Left colon (tissue), 2 donors: ENCODE measurements around the gene DNAH2. TPM values are rescaled to one million over a fixed set of nuclear protein-coding genes. Genes with fewer than 3 reads are reported as not detected.

Source experiments
- ATAC-seq: fragments of 200-7000 bp; cut with Tn5 transposase; one replicate; pipeline ENCODE4 v1.9.1; 2020; ENCODE audit warnings: mild to moderate bottlenecking, moderate library complexity
- DNase-seq, 2 donors: peaks; one replicate each; pipeline ENCODE4 v3.0.0-alpha.2; 2020
- intact Hi-C, 2 donors: fragments of 100-400 bp; cut with DNase I in 1 of 2; cut with micrococcal nuclease in 1 of 2; formaldehyde crosslinking; loops; one replicate each; pipeline versions ENCODE4 v1.11.2 to v1.14.0; 2022; cut with DNase I, micrococcal nuclease
- total RNA-seq, 2 donors: library from RNA; stranded (reverse); fragmentation: NEBNext Ultra II Directional; extraction: Animal tissue kit (Norgen Biotek cat#: 25700); gene quantifications; one replicate each; pipeline ENCODE4 v1.2.1, GENCODE V29; 2021
- donor health status: DM: no; HTN: no; CAD: no.
- donor health status: DM: yes; HTN: yes; CAD: no.

The DNAH2 gene
- total RNA-seq, 2 donors from 2014 or later = 0.22 to 0.61 TPM

GRCh38 chr17:7831233-7831632 is 113.7 kb downstream of the DNAH2 start:
- DNase-seq (peak in 1 of 2 donors; percentile 17), ATAC-seq (no peak)
- intact Hi-C loops = no loop called here

GRCh38 chr17:7832431-7832830 is 114.9 kb downstream of the DNAH2 start:
- DNase-seq = no peak
- intact Hi-C loops = no loop called here
- no peak for ATAC-seq

GRCh38 chr17:7833011-7833794 is 115.7 kb downstream of the DNAH2 start:
- ATAC-seq = no peak
- intact Hi-C loops = no loop called here
- DNase-seq = peak in 1 of 2 donors; percentile 32

- intact Hi-C loops = no loop called here
- peak; percentile 96 to 97 for DNase-seq
- ATAC-seq = peak; percentile 51
Measured at GRCh38 chr17:7833795-7834541, 116.4 kb downstream of the DNAH2 start, which contains the start of gene KDM6B. KDM6B (plus strand) TSS chr17:7834217; CDS start chr17:7845555, 11,338 bp downstream.

- DNase-seq = peak; percentile 76 to 84
- ATAC-seq = peak; percentile 15
- intact Hi-C loops = no loop called here
Measured at GRCh38 chr17:7834542-7834956, 117.0 kb downstream of the DNAH2 start.

- intact Hi-C loops = no loop called here
- ATAC-seq (peak; percentile 55), DNase-seq (peak; percentile 94 to 98)
Measured at GRCh38 chr17:7834957-7835813, 117.6 kb downstream of the DNAH2 start.

GRCh38 chr17:7835814-7836595 is 118.5 kb downstream of the DNAH2 start:
- intact Hi-C loops = no loop called here
- ATAC-seq (peak; percentile 36), DNase-seq (peak; percentile 82 to 84)

DNA sequence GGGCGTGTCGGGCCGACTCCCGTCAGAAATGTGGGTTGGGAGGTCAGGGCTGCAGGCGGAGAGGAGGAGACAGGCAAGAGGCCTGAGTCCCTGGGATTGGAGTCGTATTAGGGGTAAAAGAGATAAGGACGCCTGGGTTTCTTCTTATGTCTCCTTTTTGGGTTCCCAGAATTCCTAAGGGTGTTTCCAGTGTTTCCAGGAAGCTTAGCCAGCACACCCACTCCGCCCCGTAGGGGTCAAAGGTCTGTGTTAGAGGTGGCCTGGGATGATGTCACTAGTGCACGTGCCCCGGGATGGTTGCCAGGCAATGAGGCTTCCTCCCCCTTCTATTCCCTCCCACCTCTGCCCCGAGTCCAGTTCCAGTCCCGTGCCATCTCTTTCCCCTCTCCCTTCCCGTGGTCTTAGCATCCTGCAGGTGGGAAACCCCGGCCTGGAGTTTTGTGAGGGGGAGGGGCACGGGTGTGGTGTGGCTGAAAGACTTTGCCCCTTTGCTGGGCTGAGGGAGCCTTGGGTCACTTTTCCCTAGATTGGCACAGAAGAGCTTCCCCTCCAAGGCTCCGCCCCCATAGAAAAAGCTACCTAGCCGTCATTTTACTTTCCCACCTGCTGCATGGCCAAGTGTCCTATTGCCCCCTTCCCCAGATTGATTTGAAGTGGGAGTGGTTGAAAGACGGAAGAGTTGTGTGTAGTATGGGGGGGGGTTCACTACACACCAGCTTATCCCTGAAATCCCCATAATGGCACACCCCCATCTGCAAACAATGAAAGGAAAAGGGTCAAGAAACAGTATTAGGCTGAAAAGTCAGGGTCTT is 119.3 kb downstream of the DNAH2 start:
- intact Hi-C loops = no loop called here
- ATAC-seq (peak; percentile 58), DNase-seq (peak; percentile 97 to 98)

DNA sequence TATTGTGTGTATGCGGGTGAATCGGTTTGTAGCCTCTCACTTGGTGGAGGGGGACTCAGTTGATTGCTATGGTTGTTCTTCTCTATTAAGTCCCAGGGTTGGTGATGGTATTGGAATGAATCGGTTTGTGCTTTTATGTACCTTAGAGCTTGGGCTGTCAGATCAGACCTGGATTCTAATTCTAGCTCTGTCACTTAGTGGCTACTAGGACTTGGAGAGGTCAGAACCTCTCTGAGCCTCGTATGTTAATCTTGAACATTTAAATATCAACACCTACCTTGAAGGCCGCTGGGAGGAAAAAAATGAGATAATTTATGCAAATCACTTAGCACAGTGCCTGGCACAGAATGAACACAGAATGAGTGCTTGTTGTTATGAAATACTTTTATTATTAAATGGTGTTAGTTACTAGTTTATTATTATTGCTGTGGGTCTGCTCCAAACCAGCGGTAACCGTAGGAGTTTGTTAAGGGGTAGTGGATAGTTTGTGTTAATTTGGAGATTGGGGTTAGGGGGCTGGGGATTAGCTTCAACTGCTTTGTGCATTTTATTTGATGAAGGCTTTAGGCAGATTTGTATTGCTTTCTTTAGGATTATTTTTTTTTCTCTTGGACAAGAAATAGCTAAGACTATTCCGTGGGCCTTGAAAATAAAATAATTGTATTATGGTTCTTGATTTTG is 120.0 kb downstream of the DNAH2 start:
- DNase-seq = no peak
- intact Hi-C loops = no loop called here

GRCh38 chr17:7838090-7839075 is 120.8 kb downstream of the DNAH2 start:
- ATAC-seq (no peak), DNase-seq (peak; percentile 65 to 79)
- intact Hi-C loops = no loop called here

More for the DNA sequence above, 120.0 kb downstream of the DNAH2 start:
- no peak for ATAC-seq

DNA sequence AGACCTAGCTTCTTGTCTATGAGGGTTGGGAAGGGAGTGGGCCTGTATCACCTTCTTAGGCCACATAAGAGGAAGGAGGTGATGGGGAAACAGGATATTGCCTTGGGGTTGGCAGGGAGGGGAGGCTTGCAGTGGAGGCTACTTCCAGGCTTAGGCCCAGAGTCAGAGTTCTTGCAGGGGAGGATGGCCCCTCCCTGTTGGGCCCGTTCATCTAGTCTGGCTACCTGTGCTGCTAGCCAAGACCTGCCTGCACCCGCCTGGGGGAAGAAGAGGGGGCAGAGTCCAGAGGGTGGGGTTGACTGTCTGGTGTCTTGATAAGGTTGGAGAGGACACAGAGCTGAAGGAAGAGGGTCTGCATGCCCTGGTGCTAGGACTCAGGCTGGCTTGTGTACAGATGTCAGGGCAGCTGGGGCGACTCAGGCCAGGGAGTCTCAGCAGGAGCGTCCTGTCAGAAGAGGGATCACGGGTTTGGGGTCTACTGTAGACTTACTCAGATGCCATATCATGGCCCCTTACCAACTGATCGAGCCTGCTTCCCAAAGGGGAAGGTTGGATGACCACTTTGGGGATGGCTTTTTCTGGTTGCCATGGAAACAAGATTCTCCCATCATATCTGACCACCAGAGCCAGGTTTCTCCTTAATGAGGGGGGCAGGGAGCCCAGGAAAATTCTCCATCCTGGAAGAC is 121.8 kb downstream of the DNAH2 start:
- DNase-seq = peak; percentile 85 to 93
- intact Hi-C loops = no loop called here
- peak; percentile 21 for ATAC-seq

DNA sequence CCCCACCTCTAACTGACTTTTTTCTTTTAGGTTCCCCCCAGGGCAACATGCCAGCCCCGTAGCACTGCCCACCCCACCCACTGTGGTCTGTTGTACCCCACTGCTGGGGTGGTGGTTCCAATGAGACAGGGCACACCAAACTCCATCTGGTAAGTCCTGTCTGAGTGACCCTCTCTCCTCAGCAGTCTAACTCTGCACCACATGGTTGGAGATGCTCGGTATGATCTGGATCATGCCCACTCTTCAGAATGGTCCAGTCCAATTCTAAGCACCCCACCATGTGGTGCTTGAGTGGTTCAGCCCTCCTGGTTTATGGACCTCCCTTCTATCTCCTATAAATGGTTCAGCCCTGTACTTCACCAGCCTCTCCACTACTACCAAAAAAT is 122.3 kb downstream of the DNAH2 start:
- ATAC-seq (no peak), DNase-seq (peak in 1 of 2 donors; percentile 18)
- intact Hi-C loops = no loop called here

GRCh38 chr17:7840441-7840840 is 122.9 kb downstream of the DNAH2 start:
- DNase-seq (no peak), ATAC-seq (no peak)
- intact Hi-C loops = no loop called here

DNA sequence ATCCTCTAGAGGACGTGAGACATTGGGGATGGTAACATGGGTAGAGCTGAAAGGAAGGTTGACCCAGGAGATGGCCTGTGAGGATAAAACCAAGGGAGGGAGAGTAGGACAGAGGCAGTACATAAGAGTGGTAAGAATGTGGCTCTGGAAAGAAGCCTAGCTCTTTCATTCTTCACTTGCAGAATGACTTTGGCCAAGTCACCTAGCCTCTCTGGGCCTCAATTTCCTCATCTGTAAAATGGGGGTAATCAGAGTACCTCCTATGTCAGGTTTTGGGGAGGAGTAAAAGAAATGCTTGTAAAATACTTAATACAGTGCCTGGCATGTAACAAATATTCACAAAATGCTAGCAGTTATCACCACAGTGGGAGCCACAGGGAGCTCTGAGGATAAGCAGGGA is 123.3 kb downstream of the DNAH2 start:
- DNase-seq (no peak), ATAC-seq (no peak)
- intact Hi-C loops = no loop called here

DNA sequence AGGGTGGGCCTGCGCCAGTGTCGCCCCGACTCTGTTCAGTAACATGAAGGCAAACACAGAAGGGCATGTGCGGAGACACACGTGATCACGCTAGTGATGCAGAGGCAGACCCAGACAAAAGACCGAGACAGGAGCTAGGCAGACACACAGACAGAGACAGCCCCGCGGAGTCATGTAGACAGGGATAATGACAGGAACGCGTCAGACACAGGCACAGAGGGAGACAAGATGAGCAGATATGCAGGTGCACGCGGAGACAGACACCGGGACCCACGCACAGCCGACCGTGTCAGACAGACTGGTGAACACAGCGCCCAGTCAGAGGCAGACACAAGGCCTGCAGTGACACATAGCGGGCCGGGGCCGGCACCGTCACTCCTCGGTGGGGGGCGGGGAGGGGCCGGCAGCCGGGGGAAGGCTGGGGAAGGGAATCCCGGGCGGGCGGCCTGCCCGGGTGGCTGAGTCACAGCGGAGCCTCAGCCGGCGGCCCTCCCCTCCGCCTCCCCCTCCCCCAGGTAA is 123.9 kb downstream of the DNAH2 start:
- peak; percentile 4 for ATAC-seq
- intact Hi-C loops = no loop called here
- DNase-seq = peak; percentile 84 to 88
